HCT116 (cell line): ENCODE results near the gene SMURF1. TPM values are rescaled to one million over a fixed set of nuclear protein-coding genes. Genes with fewer than 3 reads are reported as not detected.

Experiments used
- ATAC-seq: fragments of 200-7000 bp; cut with Tn5 transposase; 2 replicates; pipeline ENCODE4 v1.9.1; 2020; ENCODE audit warnings: mild to moderate bottlenecking, moderate library complexity
- BruUV-seq: library from RNA; stranded (reverse); fragments of 400-500 nt; replicated peaks from 2 replicates; lab custom pipeline; 2021; lab: Mats Ljungman, UMichigan
- CTCF ChIA-PET: fragments of 300-600 bp; sonication (Branson Sonifier 250); formaldehyde crosslinking; loops from one replicate; lab custom pipeline; 2021; ENCODE audit warnings: antibody characterized with exemption; lab: Charles Lee
- POLR2A ChIA-PET: fragments of 300-600, 350-600 bp; sonication (Branson Sonifier 250); formaldehyde crosslinking; loops from one replicate; lab custom pipeline; 2021; ENCODE audit warnings: antibody characterized with exemption; lab: Charles Lee
- RAD21 ChIA-PET, 2 experiments: fragments of 300-600 bp; sonication (Branson Sonifier 250); formaldehyde crosslinking; loops; one replicate each; lab custom pipeline; 2023; ENCODE audit warnings: low total read pairs in 2 of 2; ENCODE audit not compliant: uncharacterized antibody in 2 of 2, unreplicated experiment in 2 of 2, low non-redundant PET in 1 of 2; lab: Charles Lee
- DNase-seq: peaks from one replicate; pipeline ENCODE4 v3.0.0-alpha.2; 2010; ENCODE audit warnings: low read depth, low spot score
- H2AFZ ChIP-seq: fragments of 200-600 bp; shearing (Covaris generic), sonication (generic); 2 replicates; pipeline ENCODE4 v1.6.1; 2017; ENCODE audit warnings: low read depth, mixed run types, mixed read lengths, antibody characterized with exemption, low read length; ENCODE audit not compliant: poor library complexity, severe bottlenecking
- H3K27ac ChIP-seq: 2 replicates; pipeline ENCODE4 v1.5.1; 2012; ENCODE audit warnings: low read depth, low read length
- H3K27me3 ChIP-seq: fragments of 200-600 bp; sonication (generic); 2 replicates; pipeline ENCODE4 v1.6.1; 2016; ENCODE audit warnings: mixed run types, low read length, mixed read lengths; ENCODE audit not compliant: insufficient read depth
- H3K36me3 ChIP-seq, 2 experiments: fragments of 200-500 bp in 1 of 2; fragments of 200-600 bp in 1 of 2; sonication (Bioruptor generic) in 1 of 2; sonication (generic) in 1 of 2; 2 replicates each; pipeline versions ENCODE4 v1.5.1 to v1.6.1; 2014 to 2016; ENCODE audit warnings: low read length in 2 of 2, inconsistent platforms in 1 of 2, mixed read lengths in 1 of 2, mixed run types in 1 of 2; ENCODE audit not compliant: insufficient read depth in 2 of 2, control insufficient read depth in 1 of 2
- H3K4me1 ChIP-seq, 2 experiments: fragments of 200-600 bp in 1 of 2; sonication (generic) in 1 of 2; 2 replicates each; pipeline versions ENCODE4 v1.5.1 to v1.6.1; 2012 to 2017; ENCODE audit warnings: low read length in 2 of 2, inconsistent platforms in 1 of 2, mild to moderate bottlenecking in 1 of 2, mixed read lengths in 1 of 2, mixed run types in 1 of 2, moderate library complexity in 1 of 2; ENCODE audit not compliant: insufficient read depth in 2 of 2, control insufficient read depth in 1 of 2
- H3K4me2 ChIP-seq: fragments of 200-600 bp; sonication (generic); 2 replicates; pipeline ENCODE4 v1.6.1; 2017; ENCODE audit warnings: mixed run types, low read length, mixed read lengths
- H3K4me3 ChIP-seq, 2 experiments: fragments of 200-600 bp in 1 of 2; sonication (generic) in 1 of 2; replicated peaks in 1 of 2; 2 replicates each; pipeline ENCODE4 v1.5.1; 2011 to 2016; ENCODE audit warnings: low read length in 2 of 2, control low read depth in 1 of 2, low read depth in 1 of 2, mild to moderate bottlenecking in 1 of 2, mixed read lengths in 1 of 2, mixed run types in 1 of 2
- H3K79me2 ChIP-seq: fragments of 200-600 bp; sonication (generic); 2 replicates; pipeline ENCODE4 v1.6.1; 2017; ENCODE audit warnings: mild to moderate bottlenecking, mixed run types, low read length, moderate library complexity, mixed read lengths; ENCODE audit not compliant: insufficient read depth
- H3K9ac ChIP-seq: fragments of 200-600 bp; sonication (generic); 2 replicates; pipeline ENCODE4 v1.6.1; 2016; ENCODE audit warnings: low read length, mixed read lengths
- H3K9me2 ChIP-seq: fragments of 200-600 bp; sonication (generic), shearing (Covaris generic); 2 replicates; pipeline ENCODE4 v1.6.1; 2017; ENCODE audit warnings: mixed run types, mild to moderate bottlenecking, moderate library complexity; ENCODE audit not compliant: insufficient read depth
- H3K9me3 ChIP-seq, 2 experiments: fragments of 200-500 bp in 1 of 2; fragments of 200-600 bp in 1 of 2; sonication (Bioruptor generic) in 1 of 2; sonication (generic) in 1 of 2; 2 replicates each; pipeline ENCODE4 v1.6.1; 2014 to 2017; ENCODE audit warnings: low read length in 2 of 2, mixed read lengths in 2 of 2, inconsistent platforms in 1 of 2, low read depth in 1 of 2, mild to moderate bottlenecking in 1 of 2, mixed run types in 1 of 2, moderate library complexity in 1 of 2; ENCODE audit not compliant: control insufficient read depth in 1 of 2, insufficient read depth in 1 of 2
- H4K20me1 ChIP-seq: fragments of 200-600 bp; sonication (generic), shearing (Covaris generic); 2 replicates; pipeline ENCODE4 v1.6.1; 2017; ENCODE audit warnings: mixed run types, mild to moderate bottlenecking, moderate library complexity; ENCODE audit not compliant: insufficient read depth
- EGR1 ChIP-seq: IDR thresholded peaks from 2 replicates; pipeline ENCODE4 v1.6.1; 2012; ENCODE audit warnings: low read depth
- ELF1 ChIP-seq: IDR thresholded peaks from 2 replicates; pipeline ENCODE4 v1.6.1; 2012; ENCODE audit warnings: low read depth, borderline replicate concordance
- EZH2 ChIP-seq: fragments of 200-600 bp; sonication (generic); IDR thresholded peaks from 2 replicates; pipeline ENCODE4 v1.6.1; 2017; ENCODE audit warnings: antibody characterized with exemption, mixed run types
- MAX ChIP-seq: IDR thresholded peaks from 2 replicates; pipeline ENCODE4 v1.6.1; 2012
- POLR2A ChIP-seq: IDR thresholded peaks from 2 replicates; pipeline ENCODE4 v1.7.0; 2011; ENCODE audit warnings: borderline replicate concordance; ENCODE audit not compliant: insufficient read depth, insufficient read length; ENCODE audit errors: extremely low read depth
- POLR2AphosphoS5 ChIP-seq: IDR thresholded peaks from 2 replicates; pipeline ENCODE4 v1.6.1; 2011; ENCODE audit warnings: mild to moderate bottlenecking, low read depth, low read length, moderate library complexity
- REST ChIP-seq: IDR thresholded peaks from 2 replicates; pipeline ENCODE4 v1.6.1; 2012; ENCODE audit warnings: low read depth
- SIN3A ChIP-seq: IDR thresholded peaks from 2 replicates; pipeline ENCODE4 v1.6.1; 2012; ENCODE audit warnings: low read depth
- SP1 ChIP-seq: IDR thresholded peaks from 2 replicates; pipeline ENCODE4 v1.6.1; 2012; ENCODE audit warnings: low read depth
- TCF7L2 ChIP-seq: IDR thresholded peaks from 2 replicates; pipeline ENCODE4 v1.7.0; 2011; ENCODE audit warnings: borderline replicate concordance, inconsistent platforms; ENCODE audit not compliant: insufficient read depth, insufficient read length; ENCODE audit errors: extremely low read depth
- YY1 ChIP-seq: IDR thresholded peaks from 2 replicates; pipeline ENCODE4 v1.6.1; 2011; ENCODE audit warnings: low read length, low read depth, moderate library complexity, mild to moderate bottlenecking; ENCODE audit not compliant: insufficient replicate concordance; ENCODE audit errors: extremely low read depth
- ZFX ChIP-seq: fragments of 450-650 bp; IDR thresholded peaks from 2 replicates; pipeline ENCODE4 v1.6.1; 2017
- ZNF274 ChIP-seq: fragments of 200-500 bp; sonication (Bioruptor generic); IDR thresholded peaks from 2 replicates; pipeline ENCODE4 v1.6.1; 2014; ENCODE audit warnings: mild to moderate bottlenecking, low read depth, low read length, inconsistent platforms
- intact Hi-C: fragments of 100-400 bp; cut with micrococcal nuclease; formaldehyde crosslinking; loops from 2 replicates; pipeline ENCODE4 v1.10.0; 2022
- total RNA-seq: library from RNA; stranded (reverse); gene quantifications from one replicate; pipeline ENCODE4 v1.2.1, GENCODE V29; 2021; ENCODE audit not compliant: unreplicated experiment

SMURF1 gene
- total RNA-seq, 1 experiment from 2014 or later: 24.6 TPM

- ChIA-PET CTCF (no interaction called here), POLR2A (no interaction called here), RAD21 (no interaction called here)
- peaks cover 12% of the 10 kb centered on the region; the same call in 1 of the 2 replicates for H4K20me1 ChIP-seq
- no peak for ATAC-seq
- intact Hi-C loops: no loop called here
- BruUV-seq: no TSS peak
- H3K9me3 ChIP-seq: no peaks in the 10 kb centered on the region
- H3K9ac ChIP-seq: no peak overlapping the region
- peaks cover 98% of the 10 kb centered on the region for H3K79me2 ChIP-seq
- DNase-seq: no peak
- H2AFZ ChIP-seq: no peak overlapping the region
- peaks cover 7 to 25% of the 10 kb centered on the region in 2 experiments; a peak in 3 of 4 replicates for H3K4me1 ChIP-seq
- no peak overlapping the region for H3K4me3 ChIP-seq
- H3K27me3 ChIP-seq: no peaks in the 10 kb centered on the region
- no peaks in the 10 kb centered on the region for H3K9me2 ChIP-seq
- TF ChIP-seq MAX: no peak
- TF ChIP-seq SIN3A: no peak
- TF ChIP-seq ZNF274: no peak
- no peak for TF ChIP-seq POLR2AphosphoS5
- no peak for TF ChIP-seq TCF7L2
- TF ChIP-seq, all 23 proteins: peak for 0
- Histone ChIP-seq H3K4me2 (no peak overlapping the region), H3K27ac (no peak overlapping the region), H3K36me3 (no peaks in the 10 kb centered on the region)
These were observed 15.6 kb downstream of the SMURF1 start for GRCh38 chr7:99128076-99128950.

GRCh38 chr7:99127636-99128035, 16.3 kb downstream of the SMURF1 start:
- ChIA-PET POLR2A (no interaction called here), RAD21 (no interaction called here), CTCF (interaction anchor here (0.6 kb wide), 1 partner anchor 258 kb away, joined by 3 read pairs; no protein-coding TSS in a partner anchor)
- ATAC-seq: no peak
- Histone ChIP-seq H3K9me3 (no peaks in the 10 kb centered on the region), H2AFZ (no peak overlapping the region), H4K20me1 (peaks cover 12% of the 10 kb centered on the region; the same call in 1 of the 2 replicates), H3K4me1 (peaks cover 7 to 25% of the 10 kb centered on the region in 2 experiments; a peak in 3 of 4 replicates), H3K36me3 (no peaks in the 10 kb centered on the region), H3K27me3 (no peaks in the 10 kb centered on the region), H3K27ac (no peak overlapping the region), H3K79me2 (peaks cover 98% of the 10 kb centered on the region), H3K4me2 (no peak overlapping the region), H3K9me2 (no peaks in the 10 kb centered on the region), H3K9ac (no peak overlapping the region), H3K4me3 (no peak overlapping the region)
- intact Hi-C loops: no loop called here
- no peak for DNase-seq
- no TSS peak for BruUV-seq
- TF ChIP-seq MAX (no peak), EZH2 (no peak), ELF1 (no peak), ZFX (no peak), SP1 (no peak), YY1 (no peak), POLR2A (no peak), EGR1 (no peak), ZNF274 (no peak), REST (no peak)
